ENCODE results near the gene ZNF423. TPM values are rescaled to one million over a fixed set of nuclear protein-coding genes. Genes with fewer than 3 reads are reported as not detected.

ZNF423 gene
- polyA plus RNA-seq, 1 donor from 2014 or later = 4.5 TPM

DNA sequence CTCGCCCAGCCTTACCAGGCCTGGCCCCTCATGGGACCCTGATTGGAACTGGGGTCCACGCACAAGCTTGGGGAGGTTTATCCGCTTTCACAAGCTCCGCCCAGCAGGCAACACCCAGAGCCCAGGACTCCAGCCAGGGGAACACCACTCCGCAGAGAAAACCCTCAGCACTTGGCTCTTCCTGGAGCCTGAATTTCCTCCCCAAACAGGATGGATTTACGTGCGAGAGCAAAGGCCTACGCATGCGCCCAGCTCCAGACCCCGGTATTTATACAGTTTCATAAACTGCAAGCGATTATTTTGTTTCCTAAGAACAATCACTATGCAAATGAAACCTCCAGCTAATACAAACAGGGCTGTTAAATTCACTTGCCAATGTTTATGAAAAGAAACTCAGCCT, 22.8 kb downstream of the ZNF423 start:
- H3K9me3 ChIP-seq (ENCODE audit: low read length) = no peaks in the 10 kb centered on the region
- no peaks in the 10 kb centered on the region for H4K20me1 ChIP-seq (ENCODE audit: insufficient read depth)
- no peaks in the 10 kb centered on the region for H3K9me2 ChIP-seq (ENCODE audit: insufficient read depth, low read length)
- H3K79me2 ChIP-seq (replicated peaks; ENCODE audit: insufficient read depth, low read length) = peaks cover 73% of the 10 kb centered on the region
- H3K4me3 ChIP-seq (ENCODE audit: low read length) = no peak overlapping the region
- H3K4me2 ChIP-seq (ENCODE audit: low read length) = no peak overlapping the region
- H3K27ac ChIP-seq (ENCODE audit: low read length) = no peak overlapping the region
- TF ChIP-seq POLR2AphosphoS5 (IDR thresholded peaks at IDR 0.05) (no peak), SMC3 (conservative IDR thresholded peaks at IDR 0.05; ENCODE audit: poor library complexity) (no peak), EZH2 (IDR thresholded peaks at IDR 0.05; ENCODE audit: borderline replicate concordance, insufficient read depth, low read length, poor library complexity, severe bottlenecking) (no peak), EP300 (conservative IDR thresholded peaks at IDR 0.05; ENCODE audit: poor library complexity, severe bottlenecking) (no peak), TAF1 (IDR thresholded peaks at IDR 0.05; ENCODE audit: low read depth) (no peak), RAD21 (conservative IDR thresholded peaks at IDR 0.05) (no peak), MXI1 (conservative IDR thresholded peaks at IDR 0.05; ENCODE audit: poor library complexity, severe bottlenecking) (no peak)
- TF ChIP-seq, protein P1, sequence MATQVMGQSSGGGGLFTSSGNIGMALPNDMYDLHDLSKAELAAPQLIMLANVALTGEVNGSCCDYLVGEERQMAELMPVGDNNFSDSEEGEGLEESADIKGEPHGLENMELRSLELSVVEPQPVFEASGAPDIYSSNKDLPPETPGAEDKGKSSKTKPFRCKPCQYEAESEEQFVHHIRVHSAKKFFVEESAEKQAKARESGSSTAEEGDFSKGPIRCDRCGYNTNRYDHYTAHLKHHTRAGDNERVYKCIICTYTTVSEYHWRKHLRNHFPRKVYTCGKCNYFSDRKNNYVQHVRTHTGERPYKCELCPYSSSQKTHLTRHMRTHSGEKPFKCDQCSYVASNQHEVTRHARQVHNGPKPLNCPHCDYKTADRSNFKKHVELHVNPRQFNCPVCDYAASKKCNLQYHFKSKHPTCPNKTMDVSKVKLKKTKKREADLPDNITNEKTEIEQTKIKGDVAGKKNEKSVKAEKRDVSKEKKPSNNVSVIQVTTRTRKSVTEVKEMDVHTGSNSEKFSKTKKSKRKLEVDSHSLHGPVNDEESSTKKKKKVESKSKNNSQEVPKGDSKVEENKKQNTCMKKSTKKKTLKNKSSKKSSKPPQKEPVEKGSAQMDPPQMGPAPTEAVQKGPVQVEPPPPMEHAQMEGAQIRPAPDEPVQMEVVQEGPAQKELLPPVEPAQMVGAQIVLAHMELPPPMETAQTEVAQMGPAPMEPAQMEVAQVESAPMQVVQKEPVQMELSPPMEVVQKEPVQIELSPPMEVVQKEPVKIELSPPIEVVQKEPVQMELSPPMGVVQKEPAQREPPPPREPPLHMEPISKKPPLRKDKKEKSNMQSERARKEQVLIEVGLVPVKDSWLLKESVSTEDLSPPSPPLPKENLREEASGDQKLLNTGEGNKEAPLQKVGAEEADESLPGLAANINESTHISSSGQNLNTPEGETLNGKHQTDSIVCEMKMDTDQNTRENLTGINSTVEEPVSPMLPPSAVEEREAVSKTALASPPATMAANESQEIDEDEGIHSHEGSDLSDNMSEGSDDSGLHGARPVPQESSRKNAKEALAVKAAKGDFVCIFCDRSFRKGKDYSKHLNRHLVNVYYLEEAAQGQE (IDR thresholded peaks at IDR 0.05; ENCODE audit: borderline replicate concordance) = no peak
- TF ChIP-seq, protein P2, sequence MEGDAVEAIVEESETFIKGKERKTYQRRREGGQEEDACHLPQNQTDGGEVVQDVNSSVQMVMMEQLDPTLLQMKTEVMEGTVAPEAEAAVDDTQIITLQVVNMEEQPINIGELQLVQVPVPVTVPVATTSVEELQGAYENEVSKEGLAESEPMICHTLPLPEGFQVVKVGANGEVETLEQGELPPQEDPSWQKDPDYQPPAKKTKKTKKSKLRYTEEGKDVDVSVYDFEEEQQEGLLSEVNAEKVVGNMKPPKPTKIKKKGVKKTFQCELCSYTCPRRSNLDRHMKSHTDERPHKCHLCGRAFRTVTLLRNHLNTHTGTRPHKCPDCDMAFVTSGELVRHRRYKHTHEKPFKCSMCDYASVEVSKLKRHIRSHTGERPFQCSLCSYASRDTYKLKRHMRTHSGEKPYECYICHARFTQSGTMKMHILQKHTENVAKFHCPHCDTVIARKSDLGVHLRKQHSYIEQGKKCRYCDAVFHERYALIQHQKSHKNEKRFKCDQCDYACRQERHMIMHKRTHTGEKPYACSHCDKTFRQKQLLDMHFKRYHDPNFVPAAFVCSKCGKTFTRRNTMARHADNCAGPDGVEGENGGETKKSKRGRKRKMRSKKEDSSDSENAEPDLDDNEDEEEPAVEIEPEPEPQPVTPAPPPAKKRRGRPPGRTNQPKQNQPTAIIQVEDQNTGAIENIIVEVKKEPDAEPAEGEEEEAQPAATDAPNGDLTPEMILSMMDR (IDR thresholded peaks at IDR 0.05; ENCODE audit: poor library complexity, severe bottlenecking) = no peak
- H3K27me3 ChIP-seq (ENCODE audit: insufficient read depth, low read depth, low read length) = no peaks in the 10 kb centered on the region
- H3K36me3 ChIP-seq (ENCODE audit: insufficient read depth, low read length) = no peaks in the 10 kb centered on the region
- no peak overlapping the region for H3K9ac ChIP-seq (ENCODE audit: low read length)
- no peak overlapping the region for H2AFZ ChIP-seq (ENCODE audit: low read depth, low read length)
- no peaks in the 10 kb centered on the region for H3F3A ChIP-seq (ENCODE audit: insufficient read depth, low read length, poor library complexity, severe bottlenecking)

DNA sequence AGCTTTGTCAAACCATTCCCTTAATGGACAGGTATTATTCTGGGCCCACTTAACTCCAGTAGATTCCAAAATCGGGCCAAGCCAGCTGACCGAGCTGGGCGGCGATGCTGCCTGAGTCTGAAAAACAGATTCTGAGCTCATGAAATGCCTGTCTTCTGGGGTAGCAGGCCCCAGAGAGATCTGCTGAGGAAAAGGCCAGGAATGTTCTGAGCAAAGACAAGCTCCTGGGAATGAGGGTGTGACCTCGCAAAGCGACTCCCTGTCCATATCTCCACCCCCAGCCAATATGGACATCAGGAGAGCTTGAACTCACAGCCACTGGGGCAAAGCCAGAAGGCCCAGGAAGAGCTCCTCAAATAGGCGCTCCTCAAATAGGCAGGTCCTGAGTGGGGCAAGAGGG, 23.7 kb downstream of the ZNF423 start:
- Histone ChIP-seq H2AFZ (ENCODE audit: low read depth, low read length) (no peak overlapping the region), H4K20me1 (ENCODE audit: insufficient read depth) (no peaks in the 10 kb centered on the region), H3K9me2 (ENCODE audit: insufficient read depth, low read length) (no peaks in the 10 kb centered on the region), H3K36me3 (ENCODE audit: insufficient read depth, low read length) (no peaks in the 10 kb centered on the region), H3K27ac (ENCODE audit: low read length) (no peak overlapping the region), H3K9ac (ENCODE audit: low read length) (no peak overlapping the region), H3K27me3 (ENCODE audit: insufficient read depth, low read depth, low read length) (no peaks in the 10 kb centered on the region), H3K4me3 (ENCODE audit: low read length) (no peak overlapping the region), H3F3A (ENCODE audit: insufficient read depth, low read length, poor library complexity, severe bottlenecking) (no peaks in the 10 kb centered on the region), H3K79me2 (replicated peaks; ENCODE audit: insufficient read depth, low read length) (peaks cover 74% of the 10 kb centered on the region), H3K4me2 (ENCODE audit: low read length) (no peak overlapping the region), H3K9me3 (ENCODE audit: low read length) (no peaks in the 10 kb centered on the region)
- TF ChIP-seq POLR2AphosphoS5 (IDR thresholded peaks at IDR 0.05) (no peak), RAD21 (conservative IDR thresholded peaks at IDR 0.05) (no peak), MXI1 (conservative IDR thresholded peaks at IDR 0.05; ENCODE audit: poor library complexity, severe bottlenecking) (no peak), EZH2 (IDR thresholded peaks at IDR 0.05; ENCODE audit: borderline replicate concordance, insufficient read depth, low read length, poor library complexity, severe bottlenecking) (no peak), EP300 (conservative IDR thresholded peaks at IDR 0.05; ENCODE audit: poor library complexity, severe bottlenecking) (no peak), SMC3 (conservative IDR thresholded peaks at IDR 0.05; ENCODE audit: poor library complexity) (no peak), TAF1 (IDR thresholded peaks at IDR 0.05; ENCODE audit: low read depth) (no peak)
- TF ChIP-seq, protein P1 (IDR thresholded peaks at IDR 0.05; ENCODE audit: borderline replicate concordance) = no peak
- TF ChIP-seq, protein P2 (IDR thresholded peaks at IDR 0.05; ENCODE audit: poor library complexity, severe bottlenecking) = no peak
